KG1 (cell line): ENCODE results near the gene AJUBA.
A peak's percentile ranks its signal among the peaks of the same experiment; 100 is the strongest.

Experiments
- DNase-seq: peaks from one replicate; lab custom pipeline; 2025; lab: John Stamatoyannopoulos, UW

The AJUBA gene

DNA sequence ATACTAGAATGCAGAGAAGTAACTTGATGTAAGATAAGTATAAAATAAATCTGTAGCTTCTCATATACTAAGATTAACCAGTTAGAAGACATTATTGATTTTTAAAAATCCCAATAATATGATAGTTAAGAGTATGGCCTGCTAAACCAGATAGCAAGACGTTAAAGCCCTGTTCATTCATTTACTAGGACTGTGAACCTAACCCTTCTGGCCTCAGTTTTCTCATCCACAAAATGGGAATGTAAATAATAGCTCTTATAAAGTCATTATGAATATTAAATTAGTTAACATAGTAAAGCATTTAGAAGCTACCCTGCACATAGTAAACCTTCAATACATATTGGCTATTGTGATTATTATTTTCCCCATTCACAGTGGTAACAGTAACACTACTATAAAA is 47.2 kb downstream of the AJUBA start:
- DNase-seq: no peak

GRCh38 chr14:22932146-22932545 is 50.2 kb downstream of the AJUBA start:
- no peak for DNase-seq

- DNase-seq: no peak
Observed at GRCh38 chr14:22929961-22930364, 52.4 kb downstream of the AJUBA start.

DNA sequence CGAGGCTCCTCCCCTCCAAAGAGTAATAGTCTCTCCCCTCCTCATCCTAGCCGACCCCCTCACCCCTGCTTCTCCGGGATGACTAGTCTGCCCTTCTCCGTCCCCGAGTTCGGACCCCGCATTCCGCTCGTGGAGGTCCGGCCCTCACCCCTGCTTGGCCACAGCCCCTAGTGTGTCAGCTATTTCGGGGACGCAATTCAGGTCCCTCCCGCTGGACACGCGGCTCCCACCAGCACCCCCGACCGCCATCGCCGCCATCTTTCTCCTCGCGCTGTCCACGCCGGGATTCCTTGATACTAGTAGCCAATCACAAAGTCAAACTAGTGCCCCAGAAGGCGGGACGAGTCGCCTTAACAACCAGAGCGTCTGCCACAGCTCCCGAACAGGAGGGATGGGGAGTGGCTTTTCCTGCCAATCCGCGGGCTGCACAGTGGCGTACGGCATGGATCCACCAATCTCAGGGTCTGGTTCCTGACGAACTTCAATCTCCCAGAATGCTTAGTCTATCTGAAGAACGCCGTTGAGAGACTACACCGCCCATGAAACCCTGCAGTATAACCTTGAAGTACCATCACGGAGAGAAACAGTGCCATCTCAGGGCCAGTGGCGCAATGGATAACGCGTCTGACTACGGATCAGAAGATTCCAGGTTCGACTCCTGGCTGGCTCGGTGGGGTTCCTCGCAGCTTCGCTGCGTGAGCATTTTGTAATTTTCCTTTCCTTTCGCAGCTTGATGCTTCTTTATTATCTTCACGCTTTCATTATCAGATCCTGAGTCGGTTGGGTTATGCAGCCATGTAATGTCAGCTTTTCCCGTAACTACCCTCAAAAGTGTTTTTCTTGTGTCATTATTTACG is 53.0 kb downstream of the AJUBA start, which contains the start of gene PRMT5:
Gene PRMT5, minus strand, starts transcription at position 273 of the 857 bp plus-strand sequence. Its CDS starts 15 bp downstream, at position 258.
- peak; percentile 97 for DNase-seq

- no peak for DNase-seq
Observed at GRCh38 chr14:22928237-22929103, 53.9 kb downstream of the AJUBA start.

DNA sequence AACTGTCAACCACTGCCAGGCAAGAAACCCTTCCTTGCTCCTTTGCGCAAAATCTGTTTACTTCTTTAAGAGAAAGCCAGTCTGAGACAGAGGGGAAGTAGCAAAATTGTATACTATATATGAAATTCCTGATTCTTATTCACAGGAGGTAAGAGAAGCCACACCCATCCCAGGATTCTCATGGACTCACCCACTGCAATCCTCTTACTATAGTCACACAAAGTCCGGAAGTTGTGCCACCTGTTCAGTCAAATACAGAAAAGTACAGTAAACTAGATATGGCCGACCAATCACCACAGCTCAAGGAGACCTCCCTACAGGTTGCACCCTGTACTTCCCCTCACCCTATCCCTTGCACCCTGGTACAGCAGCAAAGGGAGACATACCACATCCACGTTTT is 56.0 kb downstream of the AJUBA start:
- DNase-seq: no peak

DNA sequence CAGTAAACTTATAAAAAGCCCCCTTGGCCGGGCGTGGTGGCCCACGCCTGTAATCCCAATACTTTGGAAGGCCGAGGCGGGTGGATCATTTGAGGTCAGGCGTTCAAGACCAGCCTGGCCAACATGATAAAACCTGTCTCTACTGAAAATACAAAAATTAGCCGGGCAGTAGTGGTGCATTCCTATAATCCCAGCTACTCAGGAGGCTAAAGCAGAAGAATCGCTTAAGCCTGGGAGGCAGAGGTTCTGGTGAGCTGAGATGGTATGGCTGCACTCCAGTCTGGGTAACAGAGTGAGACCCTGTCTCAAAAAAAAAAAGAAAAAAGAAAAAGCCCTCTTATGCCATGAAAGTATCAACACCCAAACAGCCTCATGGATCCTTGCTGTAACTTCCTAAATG is 56.8 kb downstream of the AJUBA start:
- no peak for DNase-seq

DNA sequence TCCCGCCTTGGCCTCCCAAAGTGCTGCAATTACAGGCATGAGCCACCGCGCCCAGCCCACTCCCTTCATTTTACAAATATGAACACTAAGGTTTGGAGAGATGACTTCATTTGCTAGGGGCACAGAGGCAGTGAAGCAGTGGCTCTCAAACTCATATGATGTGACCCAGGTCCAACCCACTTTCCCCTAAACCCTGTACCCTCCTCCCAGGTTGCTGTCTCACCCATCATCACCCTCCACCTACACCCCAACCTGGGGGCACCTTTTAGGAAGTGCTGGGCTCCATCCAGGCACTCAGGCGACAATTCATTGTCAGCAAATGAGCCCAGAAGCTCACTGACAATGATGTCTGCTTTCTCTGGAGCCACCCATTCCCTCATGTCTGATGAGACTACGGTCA is 58.6 kb downstream of the AJUBA start:
- DNase-seq: no peak

GRCh38 chr14:22922294-22922693 is 60.1 kb downstream of the AJUBA start:
- DNase-seq: no peak
